ENCODE data around the gene OSMR.

DNA sequence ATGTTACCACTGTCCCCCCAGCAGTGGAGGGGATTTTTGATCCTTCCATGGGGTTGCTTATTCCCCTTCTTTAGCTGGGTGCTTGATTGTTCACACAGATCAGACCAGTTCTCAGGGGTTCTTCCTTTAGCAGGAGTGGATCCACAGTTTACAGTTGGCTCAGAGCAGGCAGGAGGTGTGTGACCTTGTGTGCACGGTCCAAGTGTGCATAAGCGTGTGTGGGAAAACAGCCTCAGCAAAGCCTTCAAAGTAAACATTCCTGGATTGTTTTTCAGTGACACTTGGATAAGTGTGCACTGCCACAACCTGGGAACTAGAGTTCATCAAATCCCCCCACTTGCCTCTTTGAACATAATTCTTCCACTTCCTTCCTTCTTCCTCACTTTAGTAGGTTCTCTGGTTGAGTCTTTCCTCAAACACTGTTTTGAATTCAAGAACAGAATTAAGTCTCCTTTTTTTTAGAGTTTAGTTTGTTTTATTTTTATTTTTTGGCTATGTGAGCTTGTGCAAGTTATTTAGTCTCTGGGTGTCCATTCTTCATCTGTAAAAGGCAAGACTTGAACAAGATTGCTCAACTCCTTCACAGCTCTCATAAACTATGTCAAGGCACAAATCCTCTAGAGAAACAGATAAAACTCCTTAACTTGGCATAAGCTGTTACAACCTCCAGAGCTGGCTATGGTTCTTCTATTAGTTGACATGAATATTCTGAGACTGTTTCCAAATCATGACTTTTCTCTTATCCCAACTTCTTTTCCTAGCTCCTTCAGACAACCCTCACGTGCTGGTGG lies 78.0 kb downstream of the OSMR start:
- TF ChIP-seq EZH2 (IDR thresholded peaks at IDR 0.05; ENCODE audit: insufficient read depth, poor library complexity, severe bottlenecking) (no peak), EZH2phosphoT487 (IDR thresholded peaks at IDR 0.05; ENCODE audit: insufficient read depth, low read depth) (no peak)

All from GM23248 (cell line).